Effector memory CD8-positive, alpha-beta T cell (primary cell): ENCODE results near the gene POU2F3.

Source experiments
- ATAC-seq: fragments of 150-1000 bp; cut with Tn5 transposase; replicated peaks from 2 replicates; pipeline ENCODE4 v1.10.0; 2021; ENCODE audit warnings: mild to moderate bottlenecking, moderate library complexity
- DNase-seq, 3 experiments: peaks; one replicate each; pipeline ENCODE4 v3.0.0; 2021
- H3K27ac Mint-ChIP-seq, 2 donors: one replicate each; pipeline ENCODE4 v1.8.0; 2022; ENCODE audit warnings: mild to moderate bottlenecking in 2 of 2, mixed read lengths in 2 of 2, moderate library complexity in 2 of 2
- H3K27me3 Mint-ChIP-seq, 2 donors: one replicate each; pipeline ENCODE4 v1.8.0; 2022; ENCODE audit warnings: mixed read lengths in 2 of 2
- H3K36me3 Mint-ChIP-seq: one replicate; pipeline ENCODE4 v1.8.0; 2022; ENCODE audit warnings: mild to moderate bottlenecking, moderate library complexity, mixed read lengths; ENCODE audit not compliant: insufficient read depth
- H3K4me1 Mint-ChIP-seq, 2 donors: one replicate each; pipeline ENCODE4 v1.8.0; 2022; ENCODE audit warnings: low read depth in 2 of 2, mixed read lengths in 2 of 2
- H3K4me3 Mint-ChIP-seq, 2 donors: one replicate each; pipeline ENCODE4 v1.8.0; 2022; ENCODE audit warnings: mild to moderate bottlenecking in 2 of 2, mixed read lengths in 2 of 2, moderate library complexity in 2 of 2
- H3K9me3 Mint-ChIP-seq, 2 donors: one replicate each; pipeline ENCODE4 v1.8.0; 2022; ENCODE audit warnings: mixed read lengths in 2 of 2

POU2F3 gene

DNA sequence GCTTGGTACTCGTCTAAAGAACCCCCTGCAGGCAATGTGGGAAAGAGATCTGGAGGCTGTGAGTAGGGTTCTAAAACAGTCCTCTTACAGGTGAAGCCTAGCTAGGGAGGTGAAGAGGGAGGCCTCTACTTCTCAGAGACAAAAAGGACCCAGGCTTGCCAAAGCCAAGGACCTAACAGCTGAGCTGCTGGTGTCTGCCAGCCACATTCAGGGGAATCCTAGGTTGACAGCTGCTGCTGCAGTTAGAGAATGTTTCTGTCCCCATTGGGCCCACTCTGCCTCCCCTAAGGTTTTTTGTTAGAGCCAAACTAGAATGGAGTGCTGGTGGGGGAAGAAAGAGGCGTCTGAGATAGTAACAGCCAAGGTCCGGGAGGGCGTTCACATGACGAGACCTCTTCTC lies 58.5 kb downstream of the POU2F3 start:
- Mint-ChIP-seq H3K36me3 (no peaks in the 10 kb centered on the region), H3K4me1 (no peaks in the 10 kb centered on the region), H3K27ac (no peak overlapping the region), H3K4me3 (no peak overlapping the region), H3K27me3 (peaks cover 34 to 78% of the 10 kb centered on the region in 2 donors), H3K9me3 (no peaks in the 10 kb centered on the region)
- DNase-seq (no peak), ATAC-seq (no peak)

DNA sequence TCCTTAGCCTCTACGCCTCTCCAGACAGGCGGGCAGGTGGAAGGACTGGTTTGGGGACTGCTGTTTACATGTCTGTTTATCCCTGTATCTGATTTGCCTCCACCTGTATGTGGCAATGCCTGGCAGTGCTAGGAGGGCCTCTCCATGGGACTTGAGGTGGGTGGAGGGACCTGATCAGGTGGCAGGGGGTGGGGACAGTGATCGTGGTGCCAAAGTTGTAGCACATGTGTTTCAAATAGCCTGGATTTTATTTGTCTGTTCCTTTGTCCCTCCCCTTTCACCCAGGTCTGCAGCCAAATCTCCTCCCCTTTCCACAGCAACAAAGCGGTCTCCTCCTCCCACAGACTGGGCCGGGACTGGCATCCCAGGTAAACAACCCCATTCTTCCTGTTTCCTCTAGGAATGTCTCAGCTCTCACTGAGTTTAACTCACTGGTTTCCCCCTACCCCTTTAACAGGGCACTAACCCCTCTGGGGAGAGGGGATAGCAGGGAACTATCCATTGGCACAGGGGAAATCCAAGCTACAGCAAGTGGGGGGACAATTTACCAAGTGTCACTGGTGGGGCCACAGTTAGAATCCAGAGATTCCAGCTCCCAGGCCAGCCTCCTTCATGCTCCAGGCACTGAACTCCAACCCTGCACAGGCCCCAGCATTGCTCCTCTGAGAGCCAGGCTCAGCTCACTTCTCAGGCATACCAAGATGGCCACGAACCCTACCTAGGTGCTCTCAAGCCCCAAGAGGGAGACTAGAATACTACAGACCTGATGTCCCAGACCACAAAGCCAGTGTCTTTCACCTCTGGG lies 62.3 kb downstream of the POU2F3 start:
- Mint-ChIP-seq H3K27ac (no peak overlapping the region), H3K27me3 (peaks cover 32 to 75% of the 10 kb centered on the region in 2 donors), H3K36me3 (no peaks in the 10 kb centered on the region), H3K4me3 (no peak overlapping the region), H3K4me1 (no peaks in the 10 kb centered on the region), H3K9me3 (no peaks in the 10 kb centered on the region)
- no peak for DNase-seq
- ATAC-seq = no peak

DNA sequence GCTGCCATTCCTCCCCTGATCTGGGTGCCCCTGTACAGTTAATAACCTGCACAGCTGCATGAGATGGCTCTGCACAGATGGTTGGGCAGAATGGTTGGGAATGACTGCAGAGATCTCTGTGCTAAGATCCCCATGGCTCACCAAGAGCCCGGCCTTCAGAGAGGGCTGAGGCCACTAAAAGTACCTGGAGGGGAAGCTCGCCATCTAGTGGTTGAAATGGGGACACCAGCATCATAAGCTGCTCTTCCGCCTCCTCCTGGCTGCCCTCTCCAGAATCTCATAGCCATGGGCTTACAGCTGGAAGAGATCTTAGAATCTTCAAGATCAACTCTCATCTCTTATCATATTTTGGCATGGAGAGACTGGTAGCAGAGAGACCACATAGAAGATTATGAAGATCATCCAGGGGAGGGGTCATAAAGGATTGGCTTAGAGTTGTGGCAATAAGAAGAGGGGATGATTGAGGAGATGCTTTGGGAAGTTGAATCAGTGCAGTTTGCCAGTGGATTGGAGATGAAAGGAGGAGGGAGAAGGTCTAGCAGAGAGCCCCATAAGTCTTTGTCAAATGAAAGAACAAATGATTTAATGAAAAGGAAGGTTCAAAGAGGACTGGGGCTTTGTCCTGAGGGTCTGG lies 63.2 kb downstream of the POU2F3 start:
- Mint-ChIP-seq H3K9me3 (no peaks in the 10 kb centered on the region), H3K4me3 (no peak overlapping the region), H3K27ac (no peak overlapping the region), H3K36me3 (no peaks in the 10 kb centered on the region), H3K27me3 (peaks cover 30 to 69% of the 10 kb centered on the region in 2 donors), H3K4me1 (no peaks in the 10 kb centered on the region)
- peak; percentile 69 for ATAC-seq
- DNase-seq = peak; percentile 29 to 48 (median 36)

DNA sequence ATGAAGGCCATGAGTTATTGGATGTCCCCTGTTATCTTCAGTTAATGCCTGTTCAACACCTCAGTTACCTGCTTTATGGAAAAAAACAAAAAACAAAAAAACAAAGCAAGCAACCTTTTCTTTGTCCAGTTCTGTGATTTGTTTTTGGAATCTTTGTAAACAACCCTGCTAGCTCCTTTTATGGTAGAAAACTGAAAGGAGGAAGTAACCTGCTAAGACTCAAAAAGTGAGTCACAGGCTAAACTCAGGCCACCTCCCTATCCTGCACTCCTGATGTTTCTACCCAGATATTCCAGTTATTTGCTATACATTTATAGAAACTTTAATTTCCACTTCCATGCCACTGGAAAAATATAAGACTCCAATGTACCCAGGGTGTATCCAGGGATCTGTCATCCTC lies 64.6 kb downstream of the POU2F3 start:
- peaks cover 24 to 59% of the 10 kb centered on the region in 2 donors for H3K27me3 Mint-ChIP-seq
- H3K9me3 Mint-ChIP-seq = no peaks in the 10 kb centered on the region
- no peak overlapping the region for H3K27ac Mint-ChIP-seq
- no peaks in the 10 kb centered on the region for H3K4me1 Mint-ChIP-seq
- no peaks in the 10 kb centered on the region for H3K36me3 Mint-ChIP-seq
- H3K4me3 Mint-ChIP-seq = no peak overlapping the region
- ATAC-seq (no peak), DNase-seq (no peak)

DNA sequence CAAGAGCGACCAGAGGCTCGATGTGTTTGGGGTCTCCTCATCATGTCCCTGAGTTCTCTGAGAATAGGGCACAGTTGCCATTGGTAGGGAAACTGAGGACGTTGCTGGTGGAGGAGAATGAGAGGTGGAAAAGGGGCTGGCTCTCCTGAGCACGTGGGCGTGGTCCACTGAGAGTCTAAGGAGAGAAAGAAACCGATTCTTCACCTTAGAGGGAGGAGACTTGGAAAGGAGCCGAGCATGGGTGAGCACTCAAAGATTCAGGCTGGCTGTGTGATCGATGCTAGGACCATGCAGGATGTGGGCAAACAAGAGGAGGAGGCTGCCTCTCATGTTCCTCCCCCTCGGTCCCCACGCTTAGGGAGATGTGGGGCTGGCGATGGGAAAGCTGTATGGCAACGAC lies 65.3 kb downstream of the POU2F3 start:
- H3K4me1 Mint-ChIP-seq = no peaks in the 10 kb centered on the region
- no peak overlapping the region for H3K4me3 Mint-ChIP-seq

DNA sequence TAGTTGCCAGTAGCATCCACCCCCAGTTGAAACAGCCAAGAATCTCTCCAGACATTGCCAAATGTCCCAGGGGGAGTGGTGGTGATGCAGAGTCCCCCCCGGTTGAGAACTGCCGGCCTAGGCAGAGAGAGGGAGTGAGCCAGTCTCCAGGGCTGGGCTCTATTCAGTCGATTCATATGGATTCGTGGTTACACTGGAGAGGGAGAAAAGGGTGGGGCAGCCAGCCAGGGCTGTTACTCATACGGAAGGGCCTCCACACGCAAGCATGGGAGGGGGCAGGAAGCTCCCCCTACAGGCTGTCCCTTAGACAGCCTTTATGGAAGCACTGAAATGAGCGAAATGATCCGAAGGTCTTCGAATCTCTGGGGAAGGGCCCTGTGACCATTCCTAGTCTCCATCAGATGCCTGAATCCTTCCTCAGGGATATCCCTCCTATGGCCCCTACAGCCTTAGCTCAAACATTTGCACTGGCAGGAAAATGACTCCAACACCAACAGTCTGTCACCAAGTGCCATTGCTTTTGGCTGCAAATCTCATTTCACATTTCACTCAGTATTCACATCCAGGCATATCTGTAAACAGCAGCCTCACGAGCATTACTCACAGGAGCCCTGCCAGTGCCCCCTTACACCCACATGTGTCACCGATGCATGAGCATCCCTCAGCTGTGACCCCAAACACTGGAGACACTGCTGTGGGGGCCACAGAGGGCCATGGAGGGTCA lies 66.7 kb downstream of the POU2F3 start:
- Mint-ChIP-seq H3K27me3 (peaks cover 19 to 48% of the 10 kb centered on the region in 2 donors), H3K27ac (no peak overlapping the region), H3K36me3 (no peaks in the 10 kb centered on the region), H3K9me3 (no peaks in the 10 kb centered on the region), H3K4me1 (no peaks in the 10 kb centered on the region), H3K4me3 (no peak overlapping the region)
- ATAC-seq = no peak
- no peak for DNase-seq

More for the DNA sequence above, 65.3 kb downstream of the POU2F3 start:
- no peaks in the 10 kb centered on the region for H3K9me3 Mint-ChIP-seq
- no peak for DNase-seq
- no peak for ATAC-seq
- no peak overlapping the region for H3K27ac Mint-ChIP-seq
- peaks cover 19 to 52% of the 10 kb centered on the region in 2 donors for H3K27me3 Mint-ChIP-seq
- no peaks in the 10 kb centered on the region for H3K36me3 Mint-ChIP-seq

DNA sequence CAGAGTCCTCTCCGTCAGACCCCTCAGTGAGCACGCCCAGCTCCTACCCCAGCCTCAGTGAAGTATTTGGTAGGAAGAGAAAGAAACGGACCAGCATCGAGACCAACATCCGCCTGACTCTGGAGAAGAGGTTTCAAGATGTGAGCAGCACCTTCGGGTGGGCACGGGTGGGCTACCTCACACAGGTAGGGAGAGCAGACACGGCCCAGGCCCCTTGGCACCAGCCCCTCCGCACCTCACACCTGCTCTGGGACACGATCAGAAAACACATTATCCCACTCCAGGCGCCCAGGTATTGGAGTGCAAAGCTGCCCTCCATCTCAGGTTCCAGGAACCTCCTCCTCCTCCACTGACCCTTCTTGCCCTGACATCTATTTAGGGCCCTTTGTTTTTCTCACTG lies 67.5 kb downstream of the POU2F3 start:
- peaks cover 12 to 40% of the 10 kb centered on the region in 2 donors for H3K27me3 Mint-ChIP-seq
- no peaks in the 10 kb centered on the region for H3K4me1 Mint-ChIP-seq
- no peak overlapping the region for H3K27ac Mint-ChIP-seq
- no peak overlapping the region for H3K4me3 Mint-ChIP-seq
- ATAC-seq (no peak), DNase-seq (no peak)
- H3K9me3 Mint-ChIP-seq = no peaks in the 10 kb centered on the region
- no peaks in the 10 kb centered on the region for H3K36me3 Mint-ChIP-seq

DNA sequence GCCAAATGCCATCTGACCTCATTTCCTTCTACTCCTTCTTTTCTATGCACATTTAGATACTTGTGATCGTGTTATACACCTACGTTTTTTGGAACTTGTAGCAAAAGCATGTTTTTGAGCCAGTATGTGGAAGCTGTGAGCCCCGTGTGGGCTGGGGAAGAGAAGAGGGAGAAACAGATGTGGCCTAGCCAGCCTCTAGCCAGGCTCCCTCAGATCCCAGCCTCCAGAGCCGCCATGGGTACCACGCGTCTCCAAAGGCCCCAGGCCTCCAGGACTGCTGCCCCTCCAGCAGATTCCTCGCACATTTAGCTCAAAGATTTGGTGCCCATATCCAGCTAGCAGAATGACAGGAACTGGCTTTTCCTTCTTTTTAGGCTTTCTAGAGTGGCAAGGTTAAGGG lies 68.1 kb downstream of the POU2F3 start:
- ATAC-seq (no peak), DNase-seq (no peak)
- H3K9me3 Mint-ChIP-seq = no peaks in the 10 kb centered on the region
- no peaks in the 10 kb centered on the region for H3K36me3 Mint-ChIP-seq
- no peak overlapping the region for H3K4me3 Mint-ChIP-seq
- peaks cover 17 to 34% of the 10 kb centered on the region in 2 donors for H3K27me3 Mint-ChIP-seq
- H3K4me1 Mint-ChIP-seq = no peaks in the 10 kb centered on the region
- H3K27ac Mint-ChIP-seq = no peak overlapping the region

DNA sequence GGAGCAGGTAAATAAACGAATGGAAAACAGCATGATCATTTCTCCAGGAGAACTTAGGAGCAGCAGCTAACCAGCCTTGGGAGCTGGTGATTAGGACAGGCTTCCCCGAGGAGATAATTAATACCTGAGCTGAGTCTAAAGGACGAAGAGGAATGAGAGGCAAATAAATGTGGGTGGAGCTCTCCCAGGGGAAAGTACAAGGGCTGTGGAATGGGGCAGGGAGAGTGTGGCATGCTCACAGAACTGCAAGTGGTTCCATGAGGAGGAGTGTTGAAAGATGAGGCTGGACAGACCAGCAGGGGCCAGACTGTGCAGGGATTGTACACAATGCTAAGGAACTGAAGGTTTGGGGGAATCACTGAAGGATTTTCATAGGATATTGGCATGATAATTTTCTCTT lies 70.9 kb downstream of the POU2F3 start:
- Mint-ChIP-seq H3K27ac (no peak overlapping the region), H3K36me3 (no peaks in the 10 kb centered on the region), H3K4me3 (no peak overlapping the region), H3K9me3 (no peaks in the 10 kb centered on the region), H3K4me1 (no peaks in the 10 kb centered on the region), H3K27me3 (peaks cover 12 to 17% of the 10 kb centered on the region in 2 donors)
- ATAC-seq (no peak), DNase-seq (no peak)

DNA sequence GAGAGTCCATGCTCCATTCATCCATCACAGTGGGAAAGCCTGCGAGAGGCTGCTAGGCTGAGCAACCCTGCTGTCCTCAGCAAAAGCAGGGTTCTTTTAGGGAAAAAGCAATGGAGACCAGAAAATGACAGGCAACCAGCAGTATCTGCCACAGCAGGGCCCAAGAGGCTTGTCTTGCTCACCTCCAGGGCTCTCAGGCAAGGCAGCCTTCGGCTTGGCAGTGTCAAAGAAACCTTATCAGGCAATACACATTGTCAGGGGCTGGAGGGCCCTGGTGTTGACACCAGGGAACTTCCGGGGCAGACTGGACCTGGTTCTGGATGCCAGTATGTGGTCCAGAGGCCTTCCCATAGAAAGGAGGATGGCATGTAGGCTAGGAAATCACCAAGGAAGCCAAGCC lies 74.9 kb downstream of the POU2F3 start:
- H3K36me3 Mint-ChIP-seq = no peaks in the 10 kb centered on the region
- no peaks in the 10 kb centered on the region for H3K4me1 Mint-ChIP-seq
- no peak overlapping the region for H3K4me3 Mint-ChIP-seq
- DNase-seq = no peak
- H3K27me3 Mint-ChIP-seq = peaks cover 32 to 34% of the 10 kb centered on the region in 2 donors
- no peaks in the 10 kb centered on the region for H3K9me3 Mint-ChIP-seq
- ATAC-seq = no peak
- no peak overlapping the region for H3K27ac Mint-ChIP-seq

DNA sequence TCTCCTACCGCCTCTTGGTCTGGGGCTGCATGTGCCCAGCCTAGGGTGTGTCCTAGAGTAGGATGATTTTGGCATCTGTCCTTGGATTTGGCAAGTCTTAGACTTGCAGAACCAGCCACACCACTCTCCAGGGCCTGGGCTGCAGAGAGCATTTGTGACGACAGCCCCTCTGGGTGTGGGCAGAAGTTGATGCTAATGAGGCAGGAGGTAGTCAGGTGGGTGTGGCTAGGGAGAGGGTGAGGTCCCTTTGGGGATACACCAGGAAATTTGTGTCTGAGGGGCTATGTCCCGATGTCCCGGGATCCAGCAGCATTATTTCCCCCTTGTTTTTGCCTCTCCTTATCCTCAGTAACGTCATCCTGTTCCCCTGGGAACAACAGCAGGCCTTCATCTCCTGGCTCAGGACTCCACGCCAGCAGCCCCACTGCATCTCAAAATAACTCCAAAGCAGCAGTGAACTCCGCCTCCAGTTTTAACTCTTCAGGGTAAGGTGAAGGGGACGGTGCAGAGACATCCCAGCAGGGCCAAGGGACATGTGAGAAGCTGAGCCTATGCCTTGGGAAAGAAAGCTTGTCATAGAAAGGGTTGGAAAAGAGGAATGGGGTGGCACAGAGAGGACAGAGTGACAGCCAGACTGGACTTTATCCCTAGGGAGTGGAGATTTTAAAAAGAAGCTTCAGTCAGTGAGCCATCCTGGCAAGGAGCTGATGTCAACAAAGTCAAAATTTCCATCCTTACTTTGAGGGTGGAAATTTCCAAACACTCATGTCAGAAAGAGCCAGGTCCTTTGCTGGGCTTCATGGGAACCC lies 77.1 kb downstream of the POU2F3 start:
- DNase-seq = no peak
- H3K4me1 Mint-ChIP-seq = no peaks in the 10 kb centered on the region
- no peaks in the 10 kb centered on the region for H3K9me3 Mint-ChIP-seq
- no peak overlapping the region for H3K27ac Mint-ChIP-seq
- H3K27me3 Mint-ChIP-seq = peaks cover 46 to 50% of the 10 kb centered on the region in 2 donors
- no peaks in the 10 kb centered on the region for H3K36me3 Mint-ChIP-seq
- no peak overlapping the region for H3K4me3 Mint-ChIP-seq
- no peak for ATAC-seq

DNA sequence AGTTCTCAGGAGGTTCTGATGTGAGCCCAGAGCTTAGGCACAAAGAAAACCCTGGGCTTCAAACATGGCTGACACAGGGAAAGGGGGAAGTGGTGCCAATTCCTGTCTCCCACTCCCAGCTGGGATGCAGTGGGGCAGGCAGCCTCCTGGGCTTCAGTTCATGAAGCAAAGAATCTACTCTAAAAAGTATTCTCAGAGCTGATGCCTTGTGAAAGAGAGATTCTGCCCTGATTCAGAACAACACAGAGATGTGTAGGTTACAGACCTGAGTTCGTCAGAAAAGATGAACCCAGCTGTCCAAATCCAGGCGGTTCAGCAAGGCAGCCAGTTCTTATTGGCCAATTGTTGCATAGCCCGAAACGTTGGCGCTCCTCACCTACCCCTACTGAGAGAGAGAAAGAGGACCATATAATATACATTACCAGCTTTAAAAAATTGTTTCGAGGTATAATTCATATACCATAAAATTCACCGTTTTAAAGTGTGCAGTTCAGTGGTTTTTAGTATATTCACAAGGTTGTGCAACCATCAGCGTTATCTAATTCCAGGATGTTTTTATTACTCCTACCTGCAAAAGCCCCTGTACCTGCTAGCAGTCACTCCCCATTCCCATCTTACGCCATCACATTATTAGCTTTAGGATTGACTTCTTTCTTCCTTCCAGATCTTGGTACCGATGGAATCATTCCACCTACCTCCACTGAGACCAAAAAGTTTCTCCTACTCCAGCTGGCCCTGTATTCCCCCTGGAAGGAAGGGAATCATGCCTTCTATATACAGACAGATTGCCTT lies 77.9 kb downstream of the POU2F3 start:
- no peaks in the 10 kb centered on the region for H3K9me3 Mint-ChIP-seq
- H3K36me3 Mint-ChIP-seq = no peaks in the 10 kb centered on the region
- ATAC-seq (no peak), DNase-seq (no peak)
- H3K4me3 Mint-ChIP-seq = no peak overlapping the region
- H3K4me1 Mint-ChIP-seq = no peaks in the 10 kb centered on the region
- no peak overlapping the region for H3K27ac Mint-ChIP-seq
- H3K27me3 Mint-ChIP-seq = peaks cover 49 to 58% of the 10 kb centered on the region in 2 donors
